LoVo (cell line): Measurements from ENCODE around the gene CANT1.

Experiments
- DNase-seq: peaks from one replicate; pipeline ENCODE4 v3.0.0-alpha.2; 2016; ENCODE audit warnings: low spot score

CANT1 gene

DNA sequence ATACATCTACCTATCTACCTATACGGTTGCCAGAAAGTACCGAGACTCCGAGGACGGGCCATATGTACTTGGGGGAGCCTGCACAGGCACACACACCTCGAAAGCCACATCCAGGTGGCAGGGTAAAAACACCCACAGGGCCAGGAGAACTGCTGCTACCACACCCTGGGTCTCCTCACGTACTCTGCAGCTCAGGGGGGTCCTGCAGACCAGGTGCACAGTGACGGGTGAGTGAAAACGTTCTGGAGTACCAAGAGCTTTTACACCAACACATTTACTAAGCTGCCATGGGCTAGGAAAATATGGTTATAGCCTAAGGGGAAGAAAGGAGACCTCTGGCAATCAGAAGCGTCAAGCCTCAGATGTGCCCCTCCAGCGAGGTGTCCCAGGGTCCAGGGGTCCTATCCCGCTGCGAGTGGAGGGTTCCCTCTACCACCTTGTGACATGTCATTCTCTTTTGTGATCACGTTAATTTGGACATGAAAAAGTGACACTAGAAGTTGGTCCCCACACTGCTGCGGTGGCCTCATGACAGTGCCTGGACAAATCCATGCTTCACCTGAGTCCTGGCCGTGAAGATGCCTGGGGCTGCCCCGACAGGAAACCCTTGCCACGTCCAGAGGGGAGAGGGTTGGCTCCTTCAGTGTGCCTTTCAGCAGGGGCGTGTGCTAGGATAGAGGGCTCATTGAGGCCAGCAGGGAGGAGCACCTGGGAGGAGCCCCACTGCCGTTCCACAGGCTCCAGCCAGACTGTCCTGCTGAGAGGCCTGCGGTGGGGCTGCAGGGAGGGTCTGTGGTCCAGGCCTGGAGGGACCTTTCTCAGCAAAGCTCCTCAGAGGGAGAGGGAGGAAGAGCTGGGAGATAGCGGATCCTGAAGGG lies 1.8 kb downstream of the CANT1 start:
- DNase-seq: no peak

DNA sequence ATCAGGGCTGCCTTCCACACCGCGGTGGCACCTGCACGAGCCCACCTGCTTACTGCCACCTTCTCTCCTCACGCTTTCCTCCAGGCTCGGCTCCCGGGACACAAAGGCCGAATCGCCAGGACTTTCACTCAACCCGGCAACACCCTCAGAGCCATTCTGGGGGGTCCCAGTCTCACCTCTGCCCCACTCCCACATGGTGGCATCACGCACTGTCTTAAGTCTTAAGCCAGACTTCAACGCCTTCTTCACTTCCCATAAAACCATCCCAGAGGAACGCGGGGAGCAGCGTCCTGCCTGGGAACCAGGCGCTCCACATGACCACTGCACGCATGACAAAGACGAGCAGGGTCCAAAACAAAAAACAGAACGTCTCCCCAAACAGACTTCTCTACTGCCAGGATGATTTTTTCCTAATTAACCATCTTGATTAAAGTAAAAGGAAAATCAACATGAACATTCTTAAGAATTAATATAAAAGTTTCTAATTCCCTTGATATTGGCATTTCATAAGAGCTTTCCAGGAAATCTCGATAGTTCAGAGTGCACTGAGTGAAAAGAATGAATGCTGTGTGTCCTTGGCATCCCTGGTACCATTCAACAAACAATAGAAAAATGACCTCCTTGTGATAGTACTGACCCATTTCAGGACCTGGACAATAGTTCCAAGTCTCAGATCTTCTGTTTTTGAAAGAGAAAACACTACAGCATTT lies 2.6 kb downstream of the CANT1 start:
- DNase-seq: no peak

DNA sequence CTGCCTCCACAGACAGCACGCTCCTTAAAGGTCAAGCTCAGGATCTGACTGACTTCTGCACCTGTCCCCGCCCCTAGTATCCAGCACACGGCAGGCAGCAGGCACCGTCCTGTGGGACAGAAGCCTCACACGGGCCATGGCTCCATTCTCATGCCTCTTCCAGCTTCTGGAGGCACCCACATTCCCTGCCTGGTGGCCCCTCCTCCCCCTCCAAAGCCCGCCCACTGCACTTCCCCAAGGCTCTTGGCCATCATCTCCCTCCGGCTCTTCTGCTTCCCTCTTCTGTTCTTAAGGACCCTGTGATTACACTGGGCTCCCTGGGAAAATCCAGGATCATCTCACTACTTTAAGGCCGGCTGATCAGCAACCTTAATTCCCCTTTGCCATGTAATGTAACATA lies 3.5 kb downstream of the CANT1 start:
- no peak for DNase-seq

DNA sequence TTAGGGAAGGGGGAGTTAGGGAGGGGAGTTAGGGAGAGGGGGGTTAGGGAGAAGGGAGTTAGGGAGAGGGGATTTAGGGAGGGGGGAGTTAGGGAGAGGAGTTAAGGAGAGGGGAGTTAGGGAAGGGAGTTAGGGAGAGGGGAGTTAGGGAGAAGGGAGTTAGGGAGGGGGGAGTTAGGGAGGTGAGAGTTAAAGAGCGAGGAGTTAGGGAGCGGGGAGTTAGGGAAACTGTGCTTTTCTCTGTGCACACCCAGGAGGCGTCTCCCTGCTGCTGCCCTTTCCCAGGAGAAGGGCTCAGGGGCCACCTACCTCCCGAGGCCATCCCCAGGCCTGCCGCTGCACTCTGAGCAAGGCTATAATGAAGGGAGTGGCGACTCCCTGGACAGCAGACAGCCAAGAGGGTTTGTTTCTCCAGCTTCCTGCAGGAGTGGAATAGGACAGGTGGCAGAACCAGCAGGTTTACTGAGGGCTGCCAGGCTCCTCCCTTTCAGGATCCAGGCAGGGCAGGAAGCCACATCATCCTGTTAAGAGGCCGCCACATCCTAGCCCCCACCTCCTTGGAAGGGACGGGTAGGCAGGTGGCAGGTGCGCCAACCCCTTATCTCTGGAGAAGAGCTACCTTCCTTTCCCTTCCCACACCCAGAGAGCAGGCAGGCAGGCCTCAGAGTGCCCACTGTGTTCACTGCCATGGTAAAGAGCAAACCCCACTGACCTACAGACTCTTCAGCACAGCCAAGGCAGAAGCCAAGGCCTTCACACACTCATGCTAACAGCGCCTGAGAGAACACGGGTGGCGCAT lies 4.3 kb downstream of the CANT1 start:
- DNase-seq: peak; percentile 67

DNA sequence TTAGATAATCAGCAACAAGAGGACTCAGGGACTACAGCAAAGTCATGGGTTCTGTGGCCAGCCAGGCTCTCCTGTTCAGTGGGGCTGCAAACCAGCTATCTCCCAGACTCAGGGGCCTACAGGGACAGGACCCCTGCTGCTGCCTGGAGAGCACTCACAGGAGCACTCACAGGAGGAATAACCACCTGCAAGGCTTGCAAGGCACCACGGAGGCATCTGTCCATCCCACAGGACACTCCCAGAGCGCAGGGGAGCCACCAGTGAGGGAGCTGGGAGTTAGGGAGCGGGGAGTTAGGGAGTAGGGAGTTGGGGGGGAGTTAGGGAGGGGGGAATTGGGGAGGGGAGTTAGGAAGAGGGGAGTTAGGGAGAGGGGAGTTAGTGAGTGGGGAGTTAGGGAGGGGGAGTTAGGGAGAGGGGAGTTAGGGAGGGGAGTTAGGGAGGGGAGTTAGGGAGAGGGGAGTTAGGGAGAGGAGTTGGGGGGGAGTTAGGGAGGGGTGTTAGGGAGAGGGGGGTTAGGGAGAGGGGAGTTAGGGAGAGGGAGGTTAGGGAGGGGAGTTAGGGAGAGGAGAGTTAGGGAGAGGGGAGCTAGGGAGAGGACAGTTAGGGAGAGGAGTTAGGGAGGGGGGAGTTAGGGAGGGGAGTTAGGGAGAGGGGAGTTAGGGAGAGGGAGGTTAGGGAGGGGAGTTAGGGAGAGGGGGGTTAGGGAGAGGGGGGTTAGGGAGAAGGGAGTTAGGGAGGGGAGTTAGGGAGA lies 5.7 kb downstream of the CANT1 start:
- DNase-seq: no peak

DNA sequence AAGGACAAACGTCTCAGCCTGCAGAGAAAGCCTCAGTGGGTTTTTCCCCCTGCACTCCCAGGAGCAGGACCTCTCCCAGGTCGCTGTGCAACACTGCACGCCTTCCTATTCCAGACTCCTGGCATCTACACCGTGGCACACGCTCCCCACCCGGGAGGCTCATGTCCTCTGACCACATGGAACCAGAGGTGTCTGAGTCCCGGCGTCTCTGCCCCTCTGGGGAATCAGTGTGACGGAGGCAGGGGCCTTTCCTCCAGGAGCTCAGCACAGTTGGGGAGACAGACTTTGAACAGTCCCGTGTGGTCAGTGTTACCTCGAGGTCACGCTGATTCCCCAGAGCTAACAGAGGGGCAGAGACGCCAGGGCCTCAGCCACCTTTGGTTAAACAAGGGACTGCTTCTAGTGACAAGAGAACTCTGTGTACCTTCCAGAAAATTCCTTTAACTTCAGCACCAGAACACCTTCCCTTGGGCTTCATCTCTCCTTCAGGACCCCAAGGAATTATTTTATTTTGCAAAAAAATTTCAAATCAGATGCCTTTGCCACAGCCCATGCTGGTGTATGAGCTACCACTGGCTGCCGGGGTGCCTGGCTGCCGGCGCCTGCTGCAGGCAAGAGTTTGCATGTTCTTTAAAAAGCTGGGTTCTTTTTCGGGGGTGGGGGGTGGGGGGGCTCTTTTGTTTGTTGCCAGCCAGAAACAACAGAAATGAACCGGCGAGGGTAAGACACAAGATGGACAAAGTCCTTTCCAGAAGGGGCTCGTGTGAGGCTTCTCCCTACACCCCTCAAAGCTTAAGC lies 6.6 kb downstream of the CANT1 start:
- no peak for DNase-seq

DNA sequence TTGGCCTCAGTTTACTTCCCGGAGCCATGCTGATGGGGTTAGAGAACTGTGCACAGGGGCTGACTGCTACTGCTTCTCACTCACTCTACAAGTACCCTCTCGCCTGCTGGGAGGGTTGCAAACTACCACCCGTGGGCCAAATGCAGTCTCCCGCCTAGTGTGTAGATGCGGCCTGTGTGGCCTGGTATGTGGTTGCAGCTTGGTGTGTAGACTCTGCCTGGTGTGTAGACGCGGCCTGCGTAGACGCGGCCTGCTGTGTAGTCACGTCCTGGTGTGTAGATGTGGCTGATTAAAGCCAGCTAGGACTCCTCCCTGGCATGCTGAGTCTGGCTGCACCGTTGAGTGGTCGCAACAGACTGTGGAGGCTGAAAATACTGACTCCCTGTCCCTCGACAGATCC lies 7.3 kb downstream of the CANT1 start:
- no peak for DNase-seq

DNA sequence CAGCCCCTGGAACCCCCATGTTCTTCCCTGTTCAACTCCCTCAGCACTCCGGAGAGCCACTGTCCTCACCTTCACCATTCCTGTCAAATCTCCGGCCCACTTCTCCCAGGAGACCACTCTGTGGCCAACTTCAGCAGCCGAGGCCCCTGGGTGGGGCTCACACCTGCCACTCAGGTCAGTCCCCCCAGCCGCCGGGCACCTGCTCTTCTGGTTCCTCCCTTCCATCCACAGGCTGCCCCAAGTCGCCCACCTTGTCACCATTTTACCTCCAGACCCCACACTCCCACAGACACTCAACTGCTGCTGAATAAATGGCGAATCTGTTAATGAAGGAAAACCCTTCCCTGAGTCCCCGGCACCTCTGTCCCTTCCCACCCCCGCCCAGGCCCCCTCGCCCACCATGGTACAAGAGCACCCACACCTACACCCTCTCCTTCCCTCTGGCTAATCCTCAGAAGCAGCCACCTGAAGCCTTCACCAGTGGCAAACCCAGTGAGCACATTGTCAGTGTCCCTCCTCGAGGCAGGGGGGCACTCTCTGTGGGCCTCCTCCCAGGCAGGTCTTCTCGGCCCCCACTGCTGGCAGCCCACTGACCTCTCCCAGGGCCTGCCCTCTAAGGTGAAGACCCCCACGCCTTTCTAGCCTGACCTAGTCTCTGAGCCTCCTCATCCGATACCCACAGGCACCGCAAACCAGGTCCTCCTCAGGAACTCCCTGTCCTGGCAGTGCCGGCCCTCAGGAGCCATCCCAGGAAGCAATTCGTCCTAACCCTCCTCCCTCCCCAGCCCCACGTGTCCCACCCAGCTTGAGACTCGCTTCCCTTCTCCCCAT lies 8.2 kb downstream of the CANT1 start:
- DNase-seq: no peak

DNA sequence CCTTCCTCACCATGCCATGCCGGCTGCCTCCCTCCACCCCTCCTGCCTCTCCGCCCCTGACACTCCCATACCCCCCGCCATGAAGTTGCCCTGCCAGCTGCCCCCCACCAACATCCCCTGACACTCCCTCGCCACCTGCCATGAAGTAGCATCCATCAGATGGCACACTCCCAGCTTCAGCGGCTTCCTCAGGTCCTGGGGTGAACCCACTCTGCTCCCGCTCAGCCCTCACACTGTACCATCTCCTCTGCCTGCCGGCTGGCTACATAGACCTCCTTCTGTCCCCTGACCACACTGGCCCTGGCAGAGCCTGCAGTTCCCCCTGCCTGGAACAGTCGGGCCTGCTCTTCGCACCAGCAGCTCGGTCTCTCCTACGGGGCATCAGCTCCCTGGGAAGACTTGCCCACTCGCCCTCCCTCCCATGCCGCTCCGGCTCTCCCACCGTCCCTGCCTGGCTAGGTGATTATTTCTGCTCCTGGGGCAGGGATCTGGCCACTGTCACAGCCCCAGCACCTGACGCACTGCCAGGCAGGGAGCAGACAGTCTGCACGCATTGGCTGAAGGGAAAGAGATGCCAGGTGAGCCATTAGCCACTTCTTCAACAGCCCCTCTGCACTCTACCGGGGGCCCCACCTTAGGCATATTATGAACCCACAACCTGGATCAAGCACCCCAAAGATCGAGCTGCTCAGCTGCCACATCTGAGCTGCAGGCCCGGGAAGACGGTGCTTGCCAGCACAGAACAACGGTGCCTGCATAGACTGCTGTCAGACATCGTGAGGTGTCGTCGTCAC lies 9.0 kb downstream of the CANT1 start:
- no peak for DNase-seq

DNA sequence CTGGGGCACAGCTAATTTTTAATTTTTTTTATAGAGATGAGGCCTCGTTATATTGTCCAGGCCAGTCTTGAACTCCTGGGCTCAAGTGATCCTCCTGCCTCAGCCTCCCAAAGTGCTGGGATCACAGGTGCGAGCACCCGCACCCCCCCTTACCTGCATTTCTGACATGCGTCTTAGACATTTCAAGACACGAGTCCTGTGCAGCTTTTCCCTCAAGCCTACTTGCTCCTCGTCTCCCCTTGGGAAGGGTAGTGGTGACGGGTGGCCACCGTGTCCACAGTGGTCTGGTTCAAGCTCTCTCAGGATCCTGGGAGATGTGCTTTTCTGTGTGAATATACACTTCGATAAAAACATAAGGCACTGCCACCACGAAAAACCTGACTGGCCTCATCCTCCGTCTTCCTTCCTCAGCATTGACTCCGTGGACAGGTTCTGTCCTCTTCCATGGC lies 9.6 kb downstream of the CANT1 start:
- DNase-seq: no peak

DNA sequence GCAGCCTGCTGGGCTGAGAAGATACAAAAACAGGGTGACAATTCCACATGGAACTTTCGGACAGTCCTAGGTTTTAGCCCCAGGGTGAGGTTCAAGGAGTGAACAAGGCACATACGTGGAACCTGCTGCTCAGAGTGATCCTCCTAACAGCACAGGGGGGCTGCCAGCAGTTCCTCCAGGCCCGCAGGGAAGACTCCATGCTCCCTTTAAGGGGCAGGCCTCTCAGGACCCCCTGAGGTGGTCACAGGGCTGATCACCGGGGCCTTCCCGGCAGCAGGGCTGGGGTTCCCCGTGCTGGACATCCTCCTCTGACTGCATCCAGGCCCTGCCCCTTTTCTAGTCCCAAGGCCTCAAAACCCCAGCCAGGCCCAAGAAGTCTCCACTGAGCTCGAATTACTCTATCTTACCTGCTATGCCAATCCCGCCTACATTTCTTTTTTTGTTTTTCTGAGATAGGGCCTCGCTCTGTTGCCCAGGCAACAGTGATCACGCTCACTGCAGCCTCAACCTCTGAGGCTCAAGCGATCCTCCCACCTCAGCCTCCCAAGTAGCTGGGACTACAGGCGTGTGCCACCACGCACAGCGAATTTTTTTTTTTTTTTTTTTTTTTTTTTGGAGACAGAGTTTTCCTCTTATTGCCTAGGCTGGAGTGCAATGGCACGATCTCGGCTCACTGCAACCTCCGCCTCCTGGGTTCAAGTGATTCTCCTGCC lies 10.4 kb downstream of the CANT1 start:
- DNase-seq: no peak

DNA sequence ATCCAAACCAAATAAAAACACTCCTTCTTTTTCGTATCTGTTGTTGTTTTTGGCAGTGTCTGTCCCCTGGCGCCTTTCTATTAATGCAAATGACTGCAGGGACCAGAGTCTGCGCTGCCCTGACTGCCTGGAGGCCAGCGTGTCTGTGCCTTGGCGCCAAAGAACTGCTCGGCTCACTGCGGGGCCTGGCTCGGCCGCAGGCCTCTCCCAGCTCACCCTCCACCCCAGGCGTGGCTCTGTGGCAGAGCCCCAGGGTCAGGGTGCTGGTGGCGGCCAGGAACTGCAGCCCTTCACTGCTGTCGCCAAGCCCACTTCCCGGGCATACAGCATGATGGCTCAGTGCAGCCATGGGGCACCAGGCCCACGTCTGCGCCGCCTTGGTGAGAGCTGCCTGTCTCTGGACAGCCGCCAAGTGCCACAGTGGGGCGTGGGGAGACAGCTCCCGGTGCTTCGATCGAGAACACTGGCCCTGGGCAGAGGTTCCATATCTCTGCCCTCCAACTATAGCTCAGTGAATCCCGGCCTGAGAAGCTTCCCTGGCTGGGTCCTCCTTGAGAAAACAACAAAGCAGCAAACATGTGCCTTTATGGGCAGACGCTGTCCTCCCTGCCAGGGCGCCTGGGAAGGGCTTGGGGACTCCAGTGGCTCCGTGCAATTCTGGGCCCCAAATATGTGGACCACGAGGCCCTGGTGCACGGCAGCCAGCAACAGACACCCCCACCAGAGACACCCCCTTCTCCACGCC lies 11.1 kb downstream of the CANT1 start:
- peak; percentile 63 for DNase-seq

DNA sequence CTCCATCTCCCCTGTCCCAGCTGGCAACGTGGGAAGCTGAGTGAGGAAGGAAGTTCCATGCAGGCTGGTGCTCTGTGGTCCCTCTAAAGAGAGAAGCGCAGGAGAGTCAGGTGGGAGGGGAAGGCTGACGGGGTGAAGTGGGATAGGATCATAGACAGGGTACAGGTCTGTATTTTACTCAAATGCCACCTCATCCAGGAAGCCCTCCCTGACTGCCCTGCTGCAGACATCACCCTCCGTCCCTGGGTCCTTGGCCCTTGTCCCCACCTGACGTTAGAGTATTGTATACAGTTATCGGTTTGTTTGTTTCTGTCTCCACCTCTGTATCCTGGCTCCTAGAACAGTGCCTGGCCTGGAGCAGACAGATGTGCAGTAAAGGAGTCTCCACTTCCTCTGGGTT lies 11.7 kb downstream of the CANT1 start:
- no peak for DNase-seq

DNA sequence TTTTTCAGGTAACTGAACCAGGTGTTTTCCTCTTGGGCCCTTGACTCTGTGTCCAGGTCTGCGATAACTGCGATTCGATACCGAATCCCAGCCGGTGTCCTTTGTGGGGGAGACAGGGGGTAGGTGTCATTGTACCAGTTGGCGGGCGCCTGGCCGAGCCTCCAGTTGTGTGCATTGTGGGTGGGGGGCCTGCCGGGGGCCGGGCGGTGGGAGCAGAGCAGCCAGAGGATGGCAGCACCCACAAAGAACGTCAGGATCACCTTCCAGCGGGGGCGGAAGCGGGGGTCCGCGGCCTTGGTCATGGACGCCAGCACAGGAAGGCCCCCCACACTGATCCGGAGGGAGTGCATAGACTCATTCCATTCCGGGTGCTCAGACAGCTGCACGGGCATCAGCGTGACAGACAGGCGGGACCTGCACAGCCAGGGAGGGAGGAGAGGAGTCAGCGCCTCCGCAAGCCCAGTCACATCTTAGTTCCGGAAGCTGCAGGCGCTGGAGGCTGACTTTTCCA lies 12.3 kb downstream of the CANT1 start:
- no peak for DNase-seq

DNA sequence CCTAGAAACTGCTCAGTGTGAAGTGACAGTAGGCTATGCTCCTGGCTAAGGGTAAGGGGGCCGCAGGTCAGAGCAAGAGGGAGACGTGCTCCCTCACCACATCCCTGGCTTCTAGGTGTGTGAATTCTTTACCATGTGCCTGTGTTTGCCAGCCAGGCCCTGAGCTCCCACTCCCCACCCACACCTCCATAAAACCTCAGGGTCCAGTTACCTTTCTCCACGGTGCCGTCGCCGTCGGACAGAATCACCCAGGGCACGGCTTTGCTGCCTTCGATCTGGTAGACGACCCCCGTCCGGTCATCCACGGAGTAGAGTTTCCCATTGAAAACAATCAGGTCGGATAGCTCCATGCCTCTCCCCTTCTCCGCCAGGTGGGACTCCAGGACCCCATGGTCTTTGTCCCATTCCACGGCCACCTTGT lies 12.8 kb downstream of the CANT1 start:
- DNase-seq: no peak

DNA sequence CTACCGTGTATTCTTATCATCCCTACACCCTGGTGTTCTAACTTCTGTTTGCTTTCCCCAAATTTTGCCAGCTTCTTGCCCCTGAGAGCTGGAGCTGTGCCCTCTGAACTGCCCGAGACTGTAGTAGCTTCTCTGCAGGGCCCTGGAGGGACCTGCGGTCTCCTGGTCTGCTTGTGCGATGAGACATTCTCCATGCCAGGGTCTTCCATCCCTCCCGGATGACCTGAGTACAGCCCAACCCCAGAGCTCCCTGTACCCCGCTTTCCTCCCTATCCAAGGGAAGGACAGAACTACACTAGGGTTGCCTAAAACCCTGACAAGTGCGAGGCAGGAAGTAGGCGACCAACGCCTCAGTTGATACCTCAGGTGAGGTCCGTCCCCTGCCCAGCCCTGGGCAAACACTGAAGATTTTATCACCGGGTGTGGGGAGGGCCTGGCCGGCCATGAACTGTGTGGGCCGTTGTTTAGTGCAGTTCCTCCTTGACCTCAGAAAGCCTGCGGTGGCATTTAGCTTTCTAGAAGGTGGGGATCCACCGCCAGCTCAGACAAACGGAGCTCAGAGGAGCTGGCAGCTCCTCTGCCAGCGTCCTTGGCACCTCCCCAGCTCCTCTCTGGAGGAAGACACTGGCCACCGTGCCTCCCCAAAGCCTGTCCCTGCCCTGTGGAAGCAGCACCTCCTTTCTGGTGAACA lies 13.7 kb downstream of the CANT1 start:
- peak; percentile 80 for DNase-seq
